Mesendoderm (in vitro differentiated cells): ENCODE data around the gene APP.

Source experiments
- DNase-seq: peaks from one replicate; pipeline ENCODE4 v3.0.0; 2013
- H2AK5ac ChIP-seq: 2 replicates; pipeline ENCODE4 v1.6.1; 2013; ENCODE audit warnings: low read length, inconsistent platforms
- H2BK120ac ChIP-seq: 2 replicates; pipeline ENCODE4 v1.6.1; 2013; ENCODE audit warnings: low read depth, mild to moderate bottlenecking, low read length, moderate library complexity, mixed read lengths
- H2BK15ac ChIP-seq: replicated peaks from 2 replicates; pipeline ENCODE4 v1.6.1; 2013; ENCODE audit warnings: low read depth, mild to moderate bottlenecking, moderate library complexity
- H2BK5ac ChIP-seq: 2 replicates; pipeline ENCODE4 v1.6.1; 2013; ENCODE audit warnings: low read length, inconsistent platforms
- H3K18ac ChIP-seq: 2 replicates; pipeline ENCODE4 v1.6.1; 2013; ENCODE audit warnings: mild to moderate bottlenecking, low read length, mixed read lengths
- H3K23ac ChIP-seq: one replicate; pipeline ENCODE4 v1.6.1; 2013; ENCODE audit warnings: low read length
- H3K27ac ChIP-seq: 2 replicates; pipeline ENCODE4 v1.5.1; 2013; ENCODE audit warnings: low read depth, mild to moderate bottlenecking, inconsistent platforms, low read length, moderate library complexity
- H3K27me3 ChIP-seq: 2 replicates; pipeline ENCODE4 v1.6.1; 2013; ENCODE audit warnings: low read length, control low read depth, mild to moderate bottlenecking, inconsistent platforms; ENCODE audit not compliant: insufficient read depth, poor library complexity
- H3K36me3 ChIP-seq: 2 replicates; pipeline ENCODE4 v1.6.1; 2013; ENCODE audit warnings: low read length, inconsistent platforms; ENCODE audit not compliant: control insufficient read depth, insufficient read depth
- H3K4ac ChIP-seq: one replicate; pipeline ENCODE4 v1.6.1; 2013; ENCODE audit warnings: low read depth, mild to moderate bottlenecking, low read length, moderate library complexity
- H3K4me1 ChIP-seq: 2 replicates; pipeline ENCODE4 v1.6.1; 2013; ENCODE audit warnings: low read depth, low read length, inconsistent platforms; ENCODE audit not compliant: control insufficient read depth
- H3K4me2 ChIP-seq: 2 replicates; pipeline ENCODE4 v1.6.1; 2013; ENCODE audit warnings: low read length
- H3K4me3 ChIP-seq: 2 replicates; pipeline ENCODE4 v1.5.1; 2013; ENCODE audit warnings: mild to moderate bottlenecking, low read length
- H3K56ac ChIP-seq: one replicate; pipeline ENCODE4 v1.6.1; 2013; ENCODE audit warnings: low read length
- H3K79me1 ChIP-seq: 2 replicates; pipeline ENCODE4 v1.6.1; 2013; ENCODE audit warnings: low read length, inconsistent platforms
- H3K79me2 ChIP-seq: 2 replicates; pipeline ENCODE4 v1.6.1; 2013; ENCODE audit warnings: mild to moderate bottlenecking, low read length; ENCODE audit not compliant: control insufficient read depth, insufficient read depth
- H3K9ac ChIP-seq: 2 replicates; pipeline ENCODE4 v1.6.1; 2013; ENCODE audit warnings: low read length, inconsistent platforms
- H4K5ac ChIP-seq: one replicate; pipeline ENCODE4 v1.6.1; 2013; ENCODE audit warnings: low read length
- H4K8ac ChIP-seq: one replicate; pipeline ENCODE4 v1.6.1; 2013; ENCODE audit warnings: low read depth, mild to moderate bottlenecking, control low read depth, low read length, moderate library complexity
- WGBS: extraction: QIAGEN DNeasy Blood & Tissue Kit; methylation state at CpG from one replicate; pipeline ENCODE4 v1.1.7; 2013; ENCODE audit warnings: low lambda C conversion rate, missing lambda C conversion rate; ENCODE audit not compliant: insufficient coverage; ENCODE audit errors: extremely low coverage; 5-methylcytosine and 5-hydroxymethylcytosine counted together

The APP gene

GRCh38 chr21:25867061-25867460 lies 303.5 kb downstream of the APP start:
- no peak overlapping the region for H3K23ac ChIP-seq
- H3K27ac ChIP-seq = no peak overlapping the region
- H3K36me3 ChIP-seq = no peaks in the 10 kb centered on the region
- no peak overlapping the region for H2BK15ac ChIP-seq
- H2BK5ac ChIP-seq = no peak overlapping the region
- H3K79me2 ChIP-seq = no peaks in the 10 kb centered on the region
- no peak overlapping the region for H4K5ac ChIP-seq
- H3K4me3 ChIP-seq = no peak overlapping the region
- H3K27me3 ChIP-seq = no peaks in the 10 kb centered on the region
- H3K4ac ChIP-seq = no peak overlapping the region
- H3K9ac ChIP-seq = no peak overlapping the region
- H3K4me1 ChIP-seq = no peaks in the 10 kb centered on the region
- H2AK5ac ChIP-seq = no peak overlapping the region
- no peak overlapping the region for H3K56ac ChIP-seq
- H2BK120ac ChIP-seq = no peak overlapping the region
- H4K8ac ChIP-seq = no peak overlapping the region
- no peaks in the 10 kb centered on the region for H3K79me1 ChIP-seq
- no peak overlapping the region for H3K18ac ChIP-seq
- H3K4me2 ChIP-seq = no peak overlapping the region
- DNase-seq = no peak
- no CpG with 5 or more reads among the region's 1 CpG for WGBS

- no CpG with 5 or more reads among the region's 4 CpGs for WGBS
- no peak for DNase-seq
- H4K5ac ChIP-seq = no peak overlapping the region
- no peaks in the 10 kb centered on the region for H3K27me3 ChIP-seq
- H3K4me1 ChIP-seq = no peaks in the 10 kb centered on the region
- no peak overlapping the region for H2BK5ac ChIP-seq
- no peaks in the 10 kb centered on the region for H3K79me2 ChIP-seq
- H2BK120ac ChIP-seq = no peak overlapping the region
- no peak overlapping the region for H3K4me3 ChIP-seq
- no peak overlapping the region for H2AK5ac ChIP-seq
- H3K23ac ChIP-seq = no peak overlapping the region
- no peak overlapping the region for H3K4me2 ChIP-seq
- H3K4ac ChIP-seq = no peak overlapping the region
- H2BK15ac ChIP-seq = no peak overlapping the region
- H4K8ac ChIP-seq = no peak overlapping the region
- H3K56ac ChIP-seq = no peak overlapping the region
- H3K18ac ChIP-seq = no peak overlapping the region
- no peaks in the 10 kb centered on the region for H3K79me1 ChIP-seq
- H3K36me3 ChIP-seq = no peaks in the 10 kb centered on the region
- no peak overlapping the region for H3K9ac ChIP-seq
- H3K27ac ChIP-seq = no peak overlapping the region
Measured at GRCh38 chr21:25863747-25864146, 306.8 kb downstream of the APP start.

- Histone ChIP-seq H4K8ac (no peak overlapping the region), H2BK120ac (no peak overlapping the region), H3K56ac (no peak overlapping the region), H2BK15ac (no peak overlapping the region), H2AK5ac (no peak overlapping the region), H4K5ac (no peak overlapping the region), H3K4me3 (no peak overlapping the region), H3K4me1 (no peaks in the 10 kb centered on the region), H3K79me1 (no peaks in the 10 kb centered on the region), H3K27ac (no peak overlapping the region), H3K4ac (no peak overlapping the region), H3K18ac (no peak overlapping the region), H3K9ac (no peak overlapping the region), H3K4me2 (no peak overlapping the region), H3K36me3 (no peaks in the 10 kb centered on the region), H3K27me3 (no peaks in the 10 kb centered on the region), H2BK5ac (no peak overlapping the region), H3K23ac (no peak overlapping the region), H3K79me2 (no peaks in the 10 kb centered on the region)
- no peak for DNase-seq
- WGBS = no CpG with 5 or more reads among the region's 1 CpG
Measured at GRCh38 chr21:25863031-25863430, 307.5 kb downstream of the APP start.

GRCh38 chr21:25862596-25862995 lies 308.0 kb downstream of the APP start:
- no peaks in the 10 kb centered on the region for H3K36me3 ChIP-seq
- no peak overlapping the region for H3K56ac ChIP-seq
- no peak overlapping the region for H4K5ac ChIP-seq
- no peak overlapping the region for H2BK120ac ChIP-seq
- H3K18ac ChIP-seq = no peak overlapping the region
- no peak overlapping the region for H3K23ac ChIP-seq
- no peak overlapping the region for H3K27ac ChIP-seq
- H3K9ac ChIP-seq = no peak overlapping the region
- H3K4ac ChIP-seq = no peak overlapping the region
- WGBS = no CpG with 5 or more reads among the region's 1 CpG
- H3K4me1 ChIP-seq = no peaks in the 10 kb centered on the region
- H4K8ac ChIP-seq = no peak overlapping the region
- H3K27me3 ChIP-seq = no peaks in the 10 kb centered on the region
- H3K4me3 ChIP-seq = no peak overlapping the region
- no peak overlapping the region for H2BK15ac ChIP-seq
- H2AK5ac ChIP-seq = no peak overlapping the region
- H3K79me1 ChIP-seq = no peaks in the 10 kb centered on the region
- no peak overlapping the region for H2BK5ac ChIP-seq
- H3K4me2 ChIP-seq = no peak overlapping the region
- DNase-seq = peak; percentile 74
- H3K79me2 ChIP-seq = no peaks in the 10 kb centered on the region

GRCh38 chr21:25862112-25862511 lies 308.5 kb downstream of the APP start:
- H3K56ac ChIP-seq = no peak overlapping the region
- H3K9ac ChIP-seq = no peak overlapping the region
- no peak overlapping the region for H4K8ac ChIP-seq
- no peak overlapping the region for H3K4ac ChIP-seq
- no peak overlapping the region for H3K23ac ChIP-seq
- no peaks in the 10 kb centered on the region for H3K79me1 ChIP-seq
- peak; percentile 61 for DNase-seq
- no peak overlapping the region for H3K4me2 ChIP-seq
- H2BK15ac ChIP-seq = no peak overlapping the region
- no peak overlapping the region for H2BK5ac ChIP-seq
- H4K5ac ChIP-seq = no peak overlapping the region
- no CpG with 5 or more reads among the region's 3 CpGs for WGBS
- no peak overlapping the region for H2BK120ac ChIP-seq
- H3K79me2 ChIP-seq = no peaks in the 10 kb centered on the region
- H3K27me3 ChIP-seq = no peaks in the 10 kb centered on the region
- H2AK5ac ChIP-seq = no peak overlapping the region
- H3K36me3 ChIP-seq = no peaks in the 10 kb centered on the region
- H3K27ac ChIP-seq = no peak overlapping the region
- no peak overlapping the region for H3K4me3 ChIP-seq
- no peaks in the 10 kb centered on the region for H3K4me1 ChIP-seq
- H3K18ac ChIP-seq = no peak overlapping the region

- Histone ChIP-seq H3K36me3 (no peaks in the 10 kb centered on the region), H3K18ac (no peak overlapping the region), H3K56ac (no peak overlapping the region), H2BK120ac (no peak overlapping the region), H3K23ac (no peak overlapping the region), H3K79me2 (no peaks in the 10 kb centered on the region), H3K27ac (no peak overlapping the region), H3K4me2 (no peak overlapping the region), H3K9ac (no peak overlapping the region), H2BK5ac (no peak overlapping the region), H3K27me3 (no peaks in the 10 kb centered on the region), H4K5ac (no peak overlapping the region), H3K4ac (no peak overlapping the region), H2BK15ac (no peak overlapping the region), H2AK5ac (no peak overlapping the region), H4K8ac (no peak overlapping the region), H3K4me1 (no peaks in the 10 kb centered on the region), H3K4me3 (no peak overlapping the region), H3K79me1 (no peaks in the 10 kb centered on the region)
- no CpG with 5 or more reads among the region's 5 CpGs for WGBS
- DNase-seq = no peak
Measured at GRCh38 chr21:25859235-25859929, 311.2 kb downstream of the APP start.
